Heart left ventricle (tissue), 13 donors: Measurements from ENCODE around the gene PTP4A1.

ENCODE experiments used
- CTCF ChIP-seq, 12 donors: fragments of 200-600 bp; sonication (generic) in 4 of 12; IDR thresholded peaks; one replicate each; pipeline versions ENCODE4 v1.5.0 to v1.8.0; 2018 to 2022; ENCODE audit warnings: antibody characterized with exemption in 12 of 12, mild to moderate bottlenecking in 5 of 12
- POLR2A ChIP-seq, 2 donors: fragments of 450-650 bp; IDR thresholded peaks; one replicate each; pipeline ENCODE4 v1.6.1; 2017; ENCODE audit warnings: antibody characterized with exemption in 2 of 2, mild to moderate bottlenecking in 2 of 2, moderate library complexity in 2 of 2
- donor health status: ischemic (EF 13 %, LVEDD 7.1; RV severe dilation, severe dysfunction).
- donor health status: DM: no; HTN: yes; CAD: no.
- donor health status: DM: no; HTN: no; CAD: no.
- donor health status: ischemic (EF 25% LVEDD 6.9; RV normal size, moderate dysfunction).
- donor health status: ischemic (EF 25% LVEDD 5.7; RV mildly dilated, moderate dysfunction).
- donor health status: ischemic (EF 35%, LVEDD 5.7; RV mildly dilated, moderate dysfunction).
- donor health status: nonischemic (EF 11% LVEDD 7.7; RV severe dilation, severe dysfunction).
- donor health status: DM: yes; HTN: yes; CAD: no.
- donor health status: PGD.
- donor health status: ischemic (EF 29% LVEDD 5.4; RV normal size, mild dysfunction).
- donor health status: nonischemic (EF 23%, LVEDD 6.1; RV moderate dilation, normal function).

- TF ChIP-seq CTCF (IDR thresholded peaks at IDR 0.05) (no peak), POLR2A (IDR thresholded peaks at IDR 0.05) (no peak)
Measured at GRCh38 chr6:63527658-63528514, 44.4 kb upstream of the PTP4A1 start.
